ENCODE data around the gene RTCB.

Gene RTCB

GRCh38 chr22:32339190-32340012 lies 72.6 kb downstream of the RTCB start:
- no peak for DNase-seq (ENCODE audit: low read depth)

GRCh38 chr22:32338757-32339156 lies 73.3 kb downstream of the RTCB start:
- no peak for DNase-seq (ENCODE audit: low read depth)
